GM23338 (cell line): ENCODE data around the gene C1QTNF7. TPM values are rescaled to one million over a fixed set of nuclear protein-coding genes. Genes with fewer than 3 reads are reported as not detected.

Experiments used
- ATAC-seq: fragments of 200-7000 bp; cut with Tn5 transposase; 3 replicates; pipeline ENCODE4 v1.9.1; 2020
- DNase-seq: peaks from one replicate; pipeline ENCODE4 v3.0.0-alpha.2; 2015; ENCODE audit warnings: low spot score
- H2AFZ ChIP-seq: fragments of 200-600 bp; sonication (generic); 2 replicates; pipeline ENCODE4 v1.8.0; 2016; ENCODE audit warnings: antibody characterized with exemption, mild to moderate bottlenecking, moderate library complexity
- H3F3A ChIP-seq: fragments of 200-600 bp; sonication (generic); replicated peaks from 2 replicates; pipeline ENCODE4 v1.8.0; 2017; ENCODE audit warnings: antibody characterized with exemption, mixed run types, low read depth
- H3K27ac ChIP-seq: fragments of 200-600 bp; sonication (generic); 2 replicates; pipeline ENCODE4 v1.6.1; 2016; ENCODE audit warnings: low read depth
- H3K27me3 ChIP-seq: fragments of 200-600 bp; sonication (generic); 2 replicates; pipeline ENCODE4 v1.8.0; 2016; ENCODE audit warnings: mild to moderate bottlenecking, mixed run types, moderate library complexity; ENCODE audit not compliant: insufficient read depth
- H3K36me3 ChIP-seq: fragments of 200-600 bp; sonication (generic); 2 replicates; pipeline ENCODE4 v1.8.0; 2016; ENCODE audit warnings: mild to moderate bottlenecking; ENCODE audit not compliant: insufficient read depth
- H3K4me1 ChIP-seq: fragments of 200-600 bp; sonication (generic); 2 replicates; pipeline ENCODE4 v1.8.0; 2016; ENCODE audit warnings: mild to moderate bottlenecking, moderate library complexity; ENCODE audit not compliant: insufficient read depth
- H3K4me2 ChIP-seq: fragments of 200-600 bp; sonication (generic); 2 replicates; pipeline ENCODE4 v1.7.1; 2017; ENCODE audit warnings: mixed run types
- H3K4me3 ChIP-seq: fragments of 200-600 bp; sonication (generic); 2 replicates; pipeline ENCODE4 v1.6.1; 2016; ENCODE audit warnings: mixed run types
- H3K79me2 ChIP-seq: fragments of 200-600 bp; sonication (generic); replicated peaks from 2 replicates; pipeline ENCODE4 v1.8.0; 2017; ENCODE audit warnings: mild to moderate bottlenecking; ENCODE audit not compliant: insufficient read depth
- H3K9me2 ChIP-seq: fragments of 200-600 bp; sonication (generic); 2 replicates; pipeline ENCODE4 v1.8.0; 2017; ENCODE audit not compliant: insufficient read depth
- H4K20me1 ChIP-seq: fragments of 200-600 bp; sonication (generic); replicated peaks from 2 replicates; pipeline ENCODE4 v1.8.0; 2017; ENCODE audit warnings: mild to moderate bottlenecking; ENCODE audit not compliant: insufficient read depth
- H3K27ac Mint-ChIP-seq: 2 replicates; pipeline ENCODE4 v1.8.0; 2020; ENCODE audit warnings: inconsistent platforms, mild to moderate bottlenecking, moderate library complexity, mixed read lengths
- H3K27me3 Mint-ChIP-seq: 3 replicates; pipeline ENCODE4 v1.8.0; 2022; ENCODE audit warnings: low read depth, mild to moderate bottlenecking, moderate library complexity, mixed read lengths, inconsistent platforms; ENCODE audit not compliant: insufficient read depth, poor library complexity
- H3K36me3 Mint-ChIP-seq: 3 replicates; pipeline ENCODE4 v1.8.0; 2021; ENCODE audit warnings: low read depth, mild to moderate bottlenecking, inconsistent platforms, moderate library complexity, mixed read lengths
- H3K4me1 Mint-ChIP-seq: 3 replicates; pipeline ENCODE4 v1.8.0; 2020; ENCODE audit warnings: mild to moderate bottlenecking, inconsistent platforms, mixed read lengths
- H3K4me3 Mint-ChIP-seq: 3 replicates; pipeline ENCODE4 v1.8.0; 2021; ENCODE audit warnings: moderate library complexity, mild to moderate bottlenecking, inconsistent platforms, mixed read lengths
- H3K9me3 Mint-ChIP-seq: 3 replicates; pipeline ENCODE4 v1.8.0; 2020; ENCODE audit warnings: moderate library complexity, mild to moderate bottlenecking, inconsistent platforms, mixed read lengths
- CREB1 ChIP-seq: fragments of 250-450 bp; sonication (Bioruptor Pico); IDR thresholded peaks from 2 replicates; pipeline ENCODE4 v1.5.0; 2020; ENCODE audit warnings: low read depth, mild to moderate bottlenecking, moderate library complexity
- CTCF ChIP-seq, 2 experiments: fragments of 200-600 bp in 1 of 2; sonication (generic) in 1 of 2; conservative IDR thresholded peaks; 2 replicates each; pipeline versions ENCODE4 v1.5.1 to v1.6.1; 2016 to 2017; ENCODE audit warnings: antibody characterized with exemption in 2 of 2, low read depth in 2 of 2, mild to moderate bottlenecking in 2 of 2, moderate library complexity in 1 of 2
- ETS1 ChIP-seq: IDR thresholded peaks from 2 replicates; pipeline ENCODE4 v1.6.1; 2016; ENCODE audit warnings: antibody characterized with exemption
- EZH2 ChIP-seq: fragments of 200-600 bp; sonication (generic); IDR thresholded peaks from one replicate; pipeline ENCODE4 v1.8.0; 2017; ENCODE audit warnings: antibody characterized with exemption, mild to moderate bottlenecking, low read depth; ENCODE audit not compliant: unreplicated experiment
- EZH2phosphoT487 ChIP-seq: fragments of 200-600 bp; sonication (generic); IDR thresholded peaks from one replicate; pipeline ENCODE4 v1.8.1; 2018; ENCODE audit warnings: antibody characterized with exemption; ENCODE audit not compliant: unreplicated experiment
- JUNB ChIP-seq: IDR thresholded peaks from one replicate; pipeline ENCODE4 v1.6.1; 2016; ENCODE audit warnings: antibody characterized with exemption; ENCODE audit not compliant: unreplicated experiment
- NANOG ChIP-seq: IDR thresholded peaks from 2 replicates; pipeline ENCODE4 v1.6.1; 2016; ENCODE audit warnings: antibody characterized with exemption, borderline replicate concordance
- POLR2AphosphoS5 ChIP-seq: IDR thresholded peaks from 2 replicates; pipeline ENCODE4 v1.6.1; 2016; ENCODE audit warnings: antibody characterized with exemption, low read depth
- REST ChIP-seq: IDR thresholded peaks from one replicate; pipeline ENCODE4 v1.6.1; 2018; ENCODE audit warnings: antibody characterized with exemption; ENCODE audit not compliant: unreplicated experiment
- STAT1 ChIP-seq: IDR thresholded peaks from one replicate; pipeline ENCODE4 v1.6.1; 2016; ENCODE audit warnings: antibody characterized with exemption; ENCODE audit not compliant: unreplicated experiment
- ZNF114 ChIP-seq: fragments of 250-450 bp; sonication (Bioruptor Pico); IDR thresholded peaks from 2 replicates; pipeline ENCODE4 v1.5.0; 2020; ENCODE audit warnings: mild to moderate bottlenecking, moderate library complexity
- ZNF331 ChIP-seq: fragments of 250-450 bp; sonication (Bioruptor Pico); IDR thresholded peaks from 2 replicates; pipeline ENCODE4 v1.5.0; 2020; ENCODE audit warnings: low read depth, mild to moderate bottlenecking, moderate library complexity
- ZNF462 ChIP-seq: fragments of 250-450 bp; sonication (Bioruptor Pico); IDR thresholded peaks from 2 replicates; pipeline ENCODE4 v1.5.0; 2020; ENCODE audit warnings: mild to moderate bottlenecking, moderate library complexity
- polyA plus RNA-seq: library from polyadenylated mRNA; unstranded; fragments of >200 nt; fragmentation: Nextera tagmentation; extraction: Ambion mirVana; gene quantifications from 2 replicates; pipeline ENCODE4 v1.2.1, GENCODE V29; 2016
- total RNA-seq: library from RNA; depleted of rRNA; stranded (reverse); fragments of >200 nt; shearing (Covaris generic); gene quantifications from 2 replicates; pipeline ENCODE4 v1.2.3, GENCODE V29; 2014

C1QTNF7 gene
- total and polyA plus RNA-seq, 2 experiments from 2014 or later, result not detected

- Mint-ChIP-seq H3K27me3 (peaks cover 1% of the 10 kb centered on the region), H3K9me3 (no peaks in the 10 kb centered on the region; the same call in 2 of the 3 replicates), H3K27ac (no peak overlapping the region), H3K36me3 (no peaks in the 10 kb centered on the region), H3K4me1 (no peaks in the 10 kb centered on the region; the same call in 2 of the 3 replicates), H3K4me3 (no peak overlapping the region)
- Histone ChIP-seq H4K20me1 (no peaks in the 10 kb centered on the region), H3K27ac (no peak overlapping the region), H3K4me3 (no peak overlapping the region), H3K36me3 (no peaks in the 10 kb centered on the region), H3K4me2 (no peak overlapping the region), H2AFZ (peak overlapping the region; percentile 40; the same call in 1 of the 2 replicates), H3K9me2 (no peaks in the 10 kb centered on the region), H3K27me3 (no peaks in the 10 kb centered on the region), H3K79me2 (no peaks in the 10 kb centered on the region), H3F3A (no peaks in the 10 kb centered on the region), H3K4me1 (no peaks in the 10 kb centered on the region)
- DNase-seq (no peak), ATAC-seq (no peak)
- no peak for TF ChIP-seq REST
- no peak for TF ChIP-seq CTCF (conservative IDR thresholded peaks at IDR 0.05; ENCODE audit: low read depth in 2 of 2)
- TF ChIP-seq ZNF462 (CRISPR knock-in tag), result no peak
- TF ChIP-seq POLR2AphosphoS5, result no peak
- TF ChIP-seq EZH2phosphoT487, result no peak
- no peak for TF ChIP-seq JUNB
- TF ChIP-seq NANOG, result no peak
- TF ChIP-seq ZNF114 (CRISPR knock-in tag), result no peak
- no peak for TF ChIP-seq STAT1
- no peak for TF ChIP-seq ZNF331 (CRISPR knock-in tag)
- no peak for TF ChIP-seq ETS1
- no peak for TF ChIP-seq CREB1 (CRISPR knock-in tag)
- no peak for TF ChIP-seq EZH2
These were observed 778 bp downstream of the C1QTNF7 start for GRCh38 chr4:15428611-15429010.
